GM12878 (cell line): ENCODE results near the gene SLC9A7. TPM values are rescaled to one million over a fixed set of nuclear protein-coding genes. Genes with fewer than 3 reads are reported as not detected.

Experiments used
- ATF3 ChIP-seq: IDR thresholded peaks from 2 replicates; pipeline ENCODE4 v1.6.1; 2011; ENCODE audit warnings: low read depth, mild to moderate bottlenecking, low read length, moderate library complexity, borderline replicate concordance; ENCODE audit errors: extremely low read depth
- ATF7 ChIP-seq: fragments of 450-650 bp; IDR thresholded peaks from 2 replicates; pipeline ENCODE4 v1.6.1; 2016; ENCODE audit warnings: low read depth, mild to moderate bottlenecking
- CHD2 ChIP-seq: IDR thresholded peaks from 2 replicates; pipeline ENCODE4 v1.6.1; 2011; ENCODE audit warnings: low read depth, low read length, improper control_type of control experiment, borderline replicate concordance
- CREB1 ChIP-seq: IDR thresholded peaks from 2 replicates; pipeline ENCODE4 v1.6.1; 2012; ENCODE audit warnings: low read depth, mild to moderate bottlenecking, inconsistent platforms
- DPF2 ChIP-seq: fragments of 450-650 bp; IDR thresholded peaks from 2 replicates; pipeline ENCODE4 v1.6.1; 2017; ENCODE audit warnings: mild to moderate bottlenecking
- ELK1 ChIP-seq: IDR thresholded peaks from 2 replicates; pipeline ENCODE4 v1.6.1; 2012; ENCODE audit warnings: low read depth, low read length, improper control_type of control experiment
- ETV6 ChIP-seq, 2 experiments: fragments of 450-650 bp in 1 of 2; IDR thresholded peaks in 1 of 2; conservative IDR thresholded peaks in 1 of 2; 2 replicates each; pipeline ENCODE4 v1.6.1; 2014; ENCODE audit warnings: antibody characterized with exemption in 1 of 2, borderline replicate concordance in 1 of 2, low read depth in 1 of 2, mild to moderate bottlenecking in 1 of 2, moderate library complexity in 1 of 2
- HSF1 ChIP-seq: fragments of 150-350 bp; IDR thresholded peaks from 2 replicates; pipeline ENCODE4 v1.6.1; 2014; ENCODE audit warnings: mild to moderate bottlenecking, low read depth, low read length
- LARP7 ChIP-seq: fragments of 450-650 bp; IDR thresholded peaks from 2 replicates; pipeline ENCODE4 v1.6.1; 2017; ENCODE audit warnings: mild to moderate bottlenecking
- MLLT1 ChIP-seq: fragments of 450-650 bp; IDR thresholded peaks from 2 replicates; pipeline ENCODE4 v1.6.1; 2016; ENCODE audit warnings: mild to moderate bottlenecking
- MTA3 ChIP-seq: IDR thresholded peaks from 2 replicates; pipeline ENCODE4 v1.6.1; 2012; ENCODE audit warnings: low read length, inconsistent platforms, borderline replicate concordance
- MXI1 ChIP-seq: fragments of 150-350 bp; IDR thresholded peaks from 2 replicates; pipeline ENCODE4 v1.6.1; 2011; ENCODE audit warnings: low read depth, mild to moderate bottlenecking, inconsistent platforms, low read length, improper control_type of control experiment
- NFIC ChIP-seq: IDR thresholded peaks from 2 replicates; pipeline ENCODE4 v1.6.1; 2012; ENCODE audit warnings: low read depth, mild to moderate bottlenecking, inconsistent platforms, low read length, moderate library complexity
- NR2F1 ChIP-seq: fragments of 450-650 bp; conservative IDR thresholded peaks from 2 replicates; pipeline ENCODE4 v1.6.1; 2017; ENCODE audit warnings: mild to moderate bottlenecking
- NRF1 ChIP-seq: conservative IDR thresholded peaks from 2 replicates; pipeline ENCODE4 v1.6.1; 2011; ENCODE audit warnings: mild to moderate bottlenecking, low read depth, low read length, improper control_type of control experiment
- RB1 ChIP-seq: fragments of 450-650 bp; formaldehyde crosslinking; IDR thresholded peaks from 2 replicates; pipeline ENCODE4 v1.6.1; 2017; ENCODE audit warnings: mild to moderate bottlenecking, borderline replicate concordance
- RFX5 ChIP-seq: IDR thresholded peaks from 2 replicates; pipeline ENCODE4 v1.6.1; 2011; ENCODE audit warnings: low read depth, low read length, improper control_type of control experiment
- STAT3 ChIP-seq: IDR thresholded peaks from 2 replicates; pipeline ENCODE4 v1.6.1; 2011; ENCODE audit warnings: low read depth, low read length, improper control_type of control experiment
- YY1 ChIP-seq: IDR thresholded peaks from 2 replicates; pipeline ENCODE4 v1.6.1; 2011; ENCODE audit warnings: low read depth, mild to moderate bottlenecking, low read length
- ZBTB11 ChIP-seq: fragments of 450-650 bp; formaldehyde crosslinking; IDR thresholded peaks from 2 replicates; pipeline ENCODE4 v1.5.0; 2022; ENCODE audit warnings: mild to moderate bottlenecking, missing genetic modification characterization
- ZNF384 ChIP-seq: IDR thresholded peaks from 2 replicates; pipeline ENCODE4 v1.6.1; 2012; ENCODE audit warnings: low read depth, mild to moderate bottlenecking, low read length, improper control_type of control experiment, borderline replicate concordance
- polyA plus RNA-seq, 11 experiments: library from polyadenylated mRNA; depleted of rRNA in 4 of 11; unstranded in 6 of 11; stranded (reverse) in 5 of 11; fragments of >200 nt; fragmentation: Nextera tagmentation in 4 of 11; fragmentation: Illumina TruSeq in 1 of 11; extraction: Ambion mirVana in 4 of 11; extraction: Trizol in 1 of 11; gene quantifications; 1 replicate in 1 of 11; 2 replicates in 10 of 11; pipeline versions ENCODE4 v1.2.1 to v1.2.3, GENCODE V29; 2011 to 2016; ENCODE audit warnings: inconsistent platforms in 2 of 11, missing spikeins in 2 of 11, low read depth in 1 of 11
- total RNA-seq, 4 experiments: library from RNA; depleted of rRNA in 3 of 4; stranded (reverse); fragments of >200 nt in 3 of 4; fragmentation: Illumina TruSeq in 1 of 4; extraction: Trizol in 1 of 4; gene quantifications; 2 replicates each; pipeline versions ENCODE4 v1.2.1 to v1.2.3, GENCODE V29; 2013 to 2021

SLC9A7 gene
- total and polyA plus RNA-seq, 10 of the 15 experiments (the other 5 are each of a cell fraction or from before 2014, with no cell fraction given), result 5.0 to 62.8 (median 30.5) TPM

- no peak for TF ChIP-seq ZBTB11 (CRISPR knock-in tag)
- TF ChIP-seq ETV6 (conservative IDR thresholded peaks at IDR 0.05 in 1 of 2, IDR thresholded peaks at IDR 0.05 in 1 of 2; ENCODE audit: borderline replicate concordance in 1 of 2, low read depth in 1 of 2), result peak in 1 of 2 experiments; percentile 83; a peak in 2 of 4 replicates
- no peak for TF ChIP-seq STAT3
- TF ChIP-seq MLLT1, result peak; percentile 85
- peak; percentile 77 for TF ChIP-seq NR2F1
- no peak for TF ChIP-seq HSF1
- TF ChIP-seq ATF7, result peak; percentile 98
- TF ChIP-seq LARP7, result no peak
- TF ChIP-seq CREB1, result peak; percentile 43; the same call in 1 of the 2 replicates
- TF ChIP-seq ZNF384, result 0 out of 2 replicates have a peak, but pooled peaks have one; percentile 31
- no peak for TF ChIP-seq ATF3
- TF ChIP-seq NRF1, result no peak
- TF ChIP-seq MXI1, result peak; percentile 72; the same call in 1 of the 2 replicates
- no peak for TF ChIP-seq RFX5
- peak; percentile 69; the same call in 1 of the 2 replicates for TF ChIP-seq MTA3
- TF ChIP-seq YY1, result 0 out of 2 replicates have a peak, but pooled peaks have one; percentile 51
- no peak for TF ChIP-seq ELK1
- peak; percentile 97 for TF ChIP-seq DPF2
- peak; percentile 85 for TF ChIP-seq NFIC
- TF ChIP-seq RB1, result 0 out of 2 replicates have a peak, but pooled peaks have one; percentile 21
- TF ChIP-seq CHD2, result 0 out of 2 replicates have a peak, but pooled peaks have one; percentile 33
Measured at GRCh38 chrX:46704767-46705386, 54.0 kb downstream of the SLC9A7 start (continued).
